GM12874 (cell line): Measurements from ENCODE around the gene HOOK2.

ENCODE experiments used
- TF ChIP-seq, protein P1 (sequence below): IDR thresholded peaks from 2 replicates; pipeline ENCODE4 v1.5.1; 2011; ENCODE audit warnings: low read depth, mild to moderate bottlenecking, control low read depth, low read length, moderate library complexity; ENCODE audit not compliant: insufficient read depth

The HOOK2 gene

DNA sequence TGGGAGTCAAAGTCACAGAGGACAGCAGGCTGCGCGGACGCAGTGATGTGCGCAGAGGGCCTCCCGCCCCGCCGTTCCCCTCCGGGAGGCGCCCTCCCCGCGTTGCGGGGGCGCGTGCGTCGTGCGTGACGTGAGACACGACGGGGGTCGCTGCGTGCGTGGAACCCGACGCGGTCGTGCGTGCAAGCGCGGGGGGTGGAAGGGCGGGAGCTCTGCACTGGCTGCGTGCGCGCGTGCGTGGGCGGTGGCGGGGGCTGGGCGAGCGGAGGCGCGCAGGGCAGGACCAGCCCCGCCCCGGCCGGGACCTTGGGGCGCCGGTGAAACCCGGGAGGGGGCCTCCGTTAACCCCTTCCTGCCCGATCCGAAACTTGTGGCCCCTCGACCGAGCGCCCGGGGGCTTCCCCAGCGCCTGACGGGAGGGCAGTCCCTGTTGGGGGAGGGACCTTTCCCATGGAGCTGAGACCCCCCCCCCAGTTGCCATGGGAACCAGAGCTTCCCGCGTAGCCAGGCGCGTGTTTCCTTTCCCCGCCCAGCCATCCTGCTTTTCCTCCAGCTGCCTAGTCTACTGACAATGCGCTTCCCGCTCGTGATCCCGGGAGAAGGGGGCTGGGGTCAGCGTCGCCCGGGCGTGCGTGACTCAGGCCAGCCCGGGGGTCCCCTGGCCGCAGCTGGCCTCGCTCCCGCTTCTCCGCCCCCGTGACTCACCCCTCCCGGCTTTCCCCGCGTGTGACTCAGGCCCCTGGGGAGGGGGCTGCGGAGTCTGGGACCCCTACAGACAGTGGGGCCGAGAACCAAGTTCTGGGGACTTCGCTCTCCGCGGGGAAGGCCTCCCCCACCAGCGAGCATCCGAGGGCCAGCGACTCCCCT lies 7.3 kb upstream of the HOOK2 start:
- TF ChIP-seq, protein P1, sequence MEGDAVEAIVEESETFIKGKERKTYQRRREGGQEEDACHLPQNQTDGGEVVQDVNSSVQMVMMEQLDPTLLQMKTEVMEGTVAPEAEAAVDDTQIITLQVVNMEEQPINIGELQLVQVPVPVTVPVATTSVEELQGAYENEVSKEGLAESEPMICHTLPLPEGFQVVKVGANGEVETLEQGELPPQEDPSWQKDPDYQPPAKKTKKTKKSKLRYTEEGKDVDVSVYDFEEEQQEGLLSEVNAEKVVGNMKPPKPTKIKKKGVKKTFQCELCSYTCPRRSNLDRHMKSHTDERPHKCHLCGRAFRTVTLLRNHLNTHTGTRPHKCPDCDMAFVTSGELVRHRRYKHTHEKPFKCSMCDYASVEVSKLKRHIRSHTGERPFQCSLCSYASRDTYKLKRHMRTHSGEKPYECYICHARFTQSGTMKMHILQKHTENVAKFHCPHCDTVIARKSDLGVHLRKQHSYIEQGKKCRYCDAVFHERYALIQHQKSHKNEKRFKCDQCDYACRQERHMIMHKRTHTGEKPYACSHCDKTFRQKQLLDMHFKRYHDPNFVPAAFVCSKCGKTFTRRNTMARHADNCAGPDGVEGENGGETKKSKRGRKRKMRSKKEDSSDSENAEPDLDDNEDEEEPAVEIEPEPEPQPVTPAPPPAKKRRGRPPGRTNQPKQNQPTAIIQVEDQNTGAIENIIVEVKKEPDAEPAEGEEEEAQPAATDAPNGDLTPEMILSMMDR = 0 out of 2 replicates have a peak, but pooled peaks have one; percentile 19

DNA sequence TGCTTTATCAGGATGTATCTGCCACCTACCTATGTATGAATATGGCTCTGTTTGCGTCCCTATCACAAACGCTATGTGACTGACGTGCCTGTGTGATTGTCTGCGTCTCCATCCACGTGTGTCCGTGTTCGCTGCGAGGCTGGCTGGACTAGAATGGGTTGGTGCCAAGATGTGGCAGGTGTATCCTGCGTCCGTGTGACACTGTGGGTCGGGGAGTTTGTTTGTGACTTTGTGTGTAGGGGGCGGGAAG lies 6.7 kb upstream of the HOOK2 start:
- TF ChIP-seq, protein P1 = no peak

GRCh38 chr19:12779162-12779993 lies 4.0 kb upstream of the HOOK2 start:
- TF ChIP-seq, protein P1 = no peak

DNA sequence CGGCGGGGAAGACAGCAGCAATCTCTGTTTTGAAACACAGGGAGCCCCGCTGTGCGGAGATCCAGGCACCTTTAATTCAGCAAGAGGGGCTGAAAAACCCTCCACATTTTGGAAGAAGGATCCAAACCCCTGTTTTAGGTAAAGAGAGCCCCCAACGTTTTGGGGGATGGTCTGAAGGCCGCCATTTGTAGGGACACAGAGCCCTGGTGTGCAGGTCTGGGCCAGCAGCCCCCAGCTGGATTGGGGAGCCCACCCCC lies 3.5 kb upstream of the HOOK2 start:
- TF ChIP-seq, protein P1 = no peak

- TF ChIP-seq, protein P1 = no peak
Observed at GRCh38 chr19:12778017-12778904, 2.9 kb upstream of the HOOK2 start.

GRCh38 chr19:12777217-12778016 lies 2.1 kb upstream of the HOOK2 start:
- TF ChIP-seq, protein P1 = peak; percentile 96
